Measurements from ENCODE around the gene FAHD2A. TPM values are rescaled to one million over a fixed set of nuclear protein-coding genes. Genes with fewer than 3 reads are reported as not detected.

FAHD2A gene
- total RNA-seq, 1 experiment from 2014 or later = 25.4 TPM

DNA sequence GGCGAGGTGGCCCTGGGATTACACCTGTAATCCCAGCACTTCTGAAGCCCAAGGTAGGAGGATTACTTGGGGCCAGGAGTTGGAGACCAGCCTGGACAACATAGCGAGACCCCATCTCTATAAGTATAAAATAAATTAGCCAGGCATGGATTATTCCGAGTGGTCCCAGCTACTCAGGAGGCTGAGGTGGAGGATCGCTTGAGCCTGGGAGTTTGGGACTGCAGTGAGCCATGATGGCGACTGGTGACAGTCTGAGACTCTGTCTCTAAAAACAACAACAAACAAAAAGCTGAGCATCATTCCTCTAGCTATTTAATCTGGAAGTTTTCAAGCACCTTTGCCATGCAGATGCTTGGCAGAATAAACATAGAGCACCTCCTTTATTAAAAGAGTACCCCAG is 21.8 kb upstream of the FAHD2A start:
- Histone ChIP-seq H3K4me1 (ENCODE audit: control insufficient read depth in 1 of 2, insufficient read depth in 2 of 2, low read length in 2 of 2) (no peaks in the 10 kb centered on the region), H3K9me3 (ENCODE audit: control insufficient read depth in 1 of 2, insufficient read depth in 1 of 2, low read depth in 1 of 2, low read length in 2 of 2) (no peaks in the 10 kb centered on the region), H3K79me2 (ENCODE audit: insufficient read depth, low read length) (no peaks in the 10 kb centered on the region), H3K36me3 (ENCODE audit: control insufficient read depth in 1 of 2, insufficient read depth in 2 of 2, low read length in 2 of 2) (no peaks in the 10 kb centered on the region), H3K4me2 (ENCODE audit: low read length) (no peak overlapping the region), H3K4me3 (replicated peaks in 1 of 2; ENCODE audit: low read depth in 1 of 2, low read length in 2 of 2) (no peak overlapping the region), H3K9ac (ENCODE audit: low read length) (no peak overlapping the region), H4K20me1 (ENCODE audit: insufficient read depth) (no peaks in the 10 kb centered on the region), H3K9me2 (ENCODE audit: insufficient read depth) (no peaks in the 10 kb centered on the region), H3K27ac (ENCODE audit: low read depth, low read length) (no peak overlapping the region), H3K27me3 (ENCODE audit: insufficient read depth, low read length) (no peaks in the 10 kb centered on the region), H2AFZ (ENCODE audit: low read depth, low read length, poor library complexity, severe bottlenecking) (no peak overlapping the region)
- ChIA-PET RAD21 (ENCODE audit: low non-redundant PET in 1 of 2, low total read pairs in 2 of 2, uncharacterized antibody in 2 of 2, unreplicated experiment in 2 of 2) (no interaction called here), CTCF (no interaction called here), POLR2A (no interaction called here)
- DNase-seq (ENCODE audit: low read depth, low spot score) (no peak), ATAC-seq (no peak)
- BruUV-seq (replicated peaks) = no TSS peak
- intact Hi-C loops (cut with micrococcal nuclease) = no loop called here
- TF ChIP-seq TCF7L2 (IDR thresholded peaks at IDR 0.05; ENCODE audit: borderline replicate concordance, extremely low read depth, insufficient read depth, insufficient read length) (no peak), SRF (IDR thresholded peaks at IDR 0.05; ENCODE audit: low read depth) (no peak), ZFX (IDR thresholded peaks at IDR 0.05) (no peak), EGR1 (IDR thresholded peaks at IDR 0.05; ENCODE audit: low read depth) (no peak), ATF3 (IDR thresholded peaks at IDR 0.05) (no peak), JUND (IDR thresholded peaks at IDR 0.05) (no peak), SP1 (IDR thresholded peaks at IDR 0.05; ENCODE audit: low read depth) (no peak), CTCF (IDR thresholded peaks at IDR 0.05 in 2 of 3, conservative IDR thresholded peaks at IDR 0.05 in 1 of 3; ENCODE audit: borderline replicate concordance in 1 of 3, insufficient read depth in 1 of 3, low read depth in 2 of 3, low read length in 2 of 3) (no peak), ZNF274 (IDR thresholded peaks at IDR 0.05; ENCODE audit: low read depth, low read length) (no peak), CEBPB (IDR thresholded peaks at IDR 0.05; ENCODE audit: low read depth) (no peak), RAD21 (IDR thresholded peaks at IDR 0.05; ENCODE audit: low read depth) (no peak), FOSL1 (IDR thresholded peaks at IDR 0.05; ENCODE audit: low read depth) (no peak), CBX3 (IDR thresholded peaks at IDR 0.05; ENCODE audit: low read depth) (no peak), SIN3A (IDR thresholded peaks at IDR 0.05; ENCODE audit: low read depth) (no peak), POLR2A (IDR thresholded peaks at IDR 0.05; ENCODE audit: borderline replicate concordance, extremely low read depth, insufficient read depth, insufficient read length) (no peak), EZH2 (IDR thresholded peaks at IDR 0.05) (no peak), YY1 (IDR thresholded peaks at IDR 0.05; ENCODE audit: extremely low read depth, insufficient replicate concordance, low read depth, low read length) (no peak), POLR2AphosphoS5 (IDR thresholded peaks at IDR 0.05; ENCODE audit: low read depth, low read length) (no peak), ZBTB33 (IDR thresholded peaks at IDR 0.05; ENCODE audit: extremely low read depth, insufficient replicate concordance, low read length) (no peak)
- TF ChIP-seq, protein P1, sequence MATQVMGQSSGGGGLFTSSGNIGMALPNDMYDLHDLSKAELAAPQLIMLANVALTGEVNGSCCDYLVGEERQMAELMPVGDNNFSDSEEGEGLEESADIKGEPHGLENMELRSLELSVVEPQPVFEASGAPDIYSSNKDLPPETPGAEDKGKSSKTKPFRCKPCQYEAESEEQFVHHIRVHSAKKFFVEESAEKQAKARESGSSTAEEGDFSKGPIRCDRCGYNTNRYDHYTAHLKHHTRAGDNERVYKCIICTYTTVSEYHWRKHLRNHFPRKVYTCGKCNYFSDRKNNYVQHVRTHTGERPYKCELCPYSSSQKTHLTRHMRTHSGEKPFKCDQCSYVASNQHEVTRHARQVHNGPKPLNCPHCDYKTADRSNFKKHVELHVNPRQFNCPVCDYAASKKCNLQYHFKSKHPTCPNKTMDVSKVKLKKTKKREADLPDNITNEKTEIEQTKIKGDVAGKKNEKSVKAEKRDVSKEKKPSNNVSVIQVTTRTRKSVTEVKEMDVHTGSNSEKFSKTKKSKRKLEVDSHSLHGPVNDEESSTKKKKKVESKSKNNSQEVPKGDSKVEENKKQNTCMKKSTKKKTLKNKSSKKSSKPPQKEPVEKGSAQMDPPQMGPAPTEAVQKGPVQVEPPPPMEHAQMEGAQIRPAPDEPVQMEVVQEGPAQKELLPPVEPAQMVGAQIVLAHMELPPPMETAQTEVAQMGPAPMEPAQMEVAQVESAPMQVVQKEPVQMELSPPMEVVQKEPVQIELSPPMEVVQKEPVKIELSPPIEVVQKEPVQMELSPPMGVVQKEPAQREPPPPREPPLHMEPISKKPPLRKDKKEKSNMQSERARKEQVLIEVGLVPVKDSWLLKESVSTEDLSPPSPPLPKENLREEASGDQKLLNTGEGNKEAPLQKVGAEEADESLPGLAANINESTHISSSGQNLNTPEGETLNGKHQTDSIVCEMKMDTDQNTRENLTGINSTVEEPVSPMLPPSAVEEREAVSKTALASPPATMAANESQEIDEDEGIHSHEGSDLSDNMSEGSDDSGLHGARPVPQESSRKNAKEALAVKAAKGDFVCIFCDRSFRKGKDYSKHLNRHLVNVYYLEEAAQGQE (IDR thresholded peaks at IDR 0.05; ENCODE audit: low read depth) = no peak

All from HCT116 (cell line).